ENCODE measurements around the gene PDE8B.

The PDE8B gene

DNA sequence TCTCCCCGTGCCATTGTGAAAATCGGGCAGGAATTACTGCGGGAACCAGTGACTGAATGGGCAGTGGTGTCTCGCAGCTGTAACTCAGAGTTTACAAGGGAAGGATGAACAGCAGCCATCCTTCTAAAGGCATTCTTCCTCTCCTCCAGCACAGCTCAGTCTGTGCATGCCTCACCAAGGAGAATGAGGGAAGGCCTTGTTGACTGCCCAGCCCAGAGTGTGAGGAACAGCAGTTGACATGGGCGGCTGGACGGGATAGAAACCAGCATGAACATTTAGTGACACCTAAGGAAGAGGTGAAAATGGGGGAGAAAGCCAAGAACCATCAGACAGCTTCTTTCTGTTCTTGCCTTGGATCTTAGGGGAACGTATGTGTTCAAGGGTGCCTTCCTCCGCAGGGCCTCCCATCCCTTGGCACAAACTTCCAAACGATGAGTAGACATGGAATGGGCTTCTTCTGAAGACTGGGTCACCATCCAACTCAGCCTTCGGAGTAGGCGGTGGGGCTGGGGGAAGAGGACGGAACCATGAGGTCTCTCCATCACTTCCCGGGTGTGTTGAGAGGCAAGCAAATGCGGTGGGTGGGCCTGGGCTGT, 887 bp upstream of the PDE8B start:
- H3K9ac ChIP-seq (ENCODE audit: low read depth in 1 of 2, low read length in 2 of 2) = no peak overlapping the region
- no peak overlapping the region for H3K27ac ChIP-seq (ENCODE audit: low read depth in 2 of 2, low read length in 2 of 2)
- peaks cover 0 to 6% of the 10 kb centered on the region in 2 donors for H3K4me1 ChIP-seq (ENCODE audit: control insufficient read depth in 2 of 2, insufficient read depth in 2 of 2, low read length in 2 of 2)
- peak overlapping the region in 1 of 2 donors; percentile 20 for H3K4me3 ChIP-seq (ENCODE audit: low read length in 2 of 2)
- H3K27me3 ChIP-seq (ENCODE audit: control insufficient read depth in 2 of 2, insufficient read depth in 2 of 2, low read length in 2 of 2) = peaks cover 34 to 44% of the 10 kb centered on the region in 2 donors
- H3K36me3 ChIP-seq (ENCODE audit: control insufficient read depth in 2 of 2, insufficient read depth in 2 of 2, low read length in 2 of 2) = no peaks in the 10 kb centered on the region
- no peaks in the 10 kb centered on the region for H3K9me3 ChIP-seq (ENCODE audit: control insufficient read depth in 2 of 2, low read length in 2 of 2)

DNA sequence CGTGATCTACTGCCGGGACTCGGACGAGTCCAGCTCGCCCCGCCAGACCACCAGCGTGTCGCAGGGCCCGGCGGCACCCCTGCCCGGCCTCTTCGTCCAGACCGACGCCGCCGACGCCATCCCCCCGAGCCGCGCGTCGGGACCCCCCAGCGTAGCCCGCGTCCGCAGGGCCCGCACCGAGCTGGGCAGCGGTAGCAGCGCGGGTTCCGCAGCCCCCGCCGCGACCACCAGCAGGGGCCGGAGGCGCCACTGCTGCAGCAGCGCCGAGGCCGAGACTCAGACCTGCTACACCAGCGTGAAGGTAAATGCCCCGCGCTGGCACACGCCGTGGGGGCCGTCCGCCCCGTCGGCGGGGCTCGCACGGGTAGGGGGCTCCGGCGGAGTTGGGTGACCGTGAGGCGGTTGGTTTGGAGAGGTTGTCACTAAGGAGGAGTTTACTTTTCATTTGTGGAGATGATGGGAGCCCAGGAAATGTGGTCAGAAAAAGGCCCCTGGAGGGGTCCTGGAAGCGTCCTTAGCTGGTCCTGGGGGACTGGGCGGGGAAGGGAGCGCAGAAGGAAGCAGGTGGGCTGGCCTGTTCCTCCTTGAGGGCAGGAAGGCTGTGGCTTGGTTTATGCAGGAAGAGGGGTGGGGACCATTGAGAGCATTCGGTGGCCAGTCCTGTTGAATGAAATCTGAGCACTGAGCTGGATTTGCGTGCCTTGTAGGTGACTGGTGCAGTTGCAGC, 647 bp downstream of the PDE8B start:
- Histone ChIP-seq H3K4me3 (ENCODE audit: low read length in 2 of 2) (peak overlapping the region; percentile 48 to 53), H3K9me3 (ENCODE audit: control insufficient read depth in 2 of 2, low read length in 2 of 2) (no peaks in the 10 kb centered on the region), H3K9ac (ENCODE audit: low read depth in 1 of 2, low read length in 2 of 2) (peak overlapping the region in 1 of 2 donors; percentile 26), H3K27ac (ENCODE audit: low read depth in 2 of 2, low read length in 2 of 2) (no peak overlapping the region), H3K27me3 (ENCODE audit: control insufficient read depth in 2 of 2, insufficient read depth in 2 of 2, low read length in 2 of 2) (peaks cover 34 to 44% of the 10 kb centered on the region in 2 donors), H3K4me1 (ENCODE audit: control insufficient read depth in 2 of 2, insufficient read depth in 2 of 2, low read length in 2 of 2) (peaks cover 0 to 6% of the 10 kb centered on the region in 2 donors), H3K36me3 (ENCODE audit: control insufficient read depth in 2 of 2, insufficient read depth in 2 of 2, low read length in 2 of 2) (no peaks in the 10 kb centered on the region)

DNA sequence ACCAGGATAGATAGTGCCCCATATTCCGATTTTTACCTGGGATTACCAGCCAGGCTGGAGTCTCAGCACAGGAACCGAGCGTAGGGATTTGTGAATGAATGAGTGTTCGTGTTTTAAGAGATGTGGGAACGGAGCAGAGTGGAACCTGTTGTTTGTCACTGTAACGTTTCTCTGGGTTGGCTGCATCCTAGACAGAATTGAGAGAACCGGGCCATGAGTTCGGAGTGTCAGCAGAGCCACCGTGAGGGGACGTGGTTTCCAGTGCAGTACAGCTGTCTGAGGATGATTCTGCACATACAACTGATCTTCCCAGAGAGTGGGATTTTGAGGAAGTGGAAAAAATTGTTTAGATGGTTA, 1.2 kb downstream of the PDE8B start:
- H3K27me3 ChIP-seq (ENCODE audit: control insufficient read depth in 2 of 2, insufficient read depth in 2 of 2, low read length in 2 of 2) = peaks cover 34 to 44% of the 10 kb centered on the region in 2 donors
- no peak overlapping the region for H3K27ac ChIP-seq (ENCODE audit: low read depth in 2 of 2, low read length in 2 of 2)
- no peaks in the 10 kb centered on the region for H3K9me3 ChIP-seq (ENCODE audit: control insufficient read depth in 2 of 2, low read length in 2 of 2)
- peak overlapping the region; percentile 48 to 53 for H3K4me3 ChIP-seq (ENCODE audit: low read length in 2 of 2)
- H3K36me3 ChIP-seq (ENCODE audit: control insufficient read depth in 2 of 2, insufficient read depth in 2 of 2, low read length in 2 of 2) = no peaks in the 10 kb centered on the region
- no peak overlapping the region for H3K9ac ChIP-seq (ENCODE audit: low read depth in 1 of 2, low read length in 2 of 2)
- peaks cover 0 to 6% of the 10 kb centered on the region in 2 donors for H3K4me1 ChIP-seq (ENCODE audit: control insufficient read depth in 2 of 2, insufficient read depth in 2 of 2, low read length in 2 of 2)

DNA sequence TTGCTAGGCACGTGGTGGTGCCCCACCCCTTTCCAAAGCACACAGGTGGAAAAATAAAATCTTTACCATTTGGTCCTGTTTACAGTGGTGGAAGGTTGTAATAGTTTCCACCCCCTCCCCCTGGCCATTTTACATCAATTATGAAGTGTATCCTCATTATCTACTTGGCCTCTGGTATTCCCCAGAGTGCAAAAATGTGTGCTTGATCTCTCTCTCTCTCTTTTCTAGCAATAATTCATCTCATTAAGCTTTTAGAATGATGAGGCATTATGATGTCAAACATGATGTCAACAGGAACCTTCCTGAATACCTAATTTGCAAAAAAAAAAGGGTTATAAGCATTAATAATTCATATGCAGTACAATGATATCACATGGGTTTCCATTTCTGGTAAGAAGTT, 3.1 kb downstream of the PDE8B start:
- Histone ChIP-seq H3K9me3 (ENCODE audit: control insufficient read depth in 2 of 2, low read length in 2 of 2) (no peaks in the 10 kb centered on the region), H3K4me3 (ENCODE audit: low read length in 2 of 2) (no peak overlapping the region), H3K4me1 (ENCODE audit: control insufficient read depth in 2 of 2, insufficient read depth in 2 of 2, low read length in 2 of 2) (peaks cover 0 to 6% of the 10 kb centered on the region in 2 donors), H3K9ac (ENCODE audit: low read depth in 1 of 2, low read length in 2 of 2) (no peak overlapping the region), H3K27me3 (ENCODE audit: control insufficient read depth in 2 of 2, insufficient read depth in 2 of 2, low read length in 2 of 2) (peaks cover 27 to 42% of the 10 kb centered on the region in 2 donors), H3K27ac (ENCODE audit: low read depth in 2 of 2, low read length in 2 of 2) (no peak overlapping the region), H3K36me3 (ENCODE audit: control insufficient read depth in 2 of 2, insufficient read depth in 2 of 2, low read length in 2 of 2) (no peaks in the 10 kb centered on the region)

DNA sequence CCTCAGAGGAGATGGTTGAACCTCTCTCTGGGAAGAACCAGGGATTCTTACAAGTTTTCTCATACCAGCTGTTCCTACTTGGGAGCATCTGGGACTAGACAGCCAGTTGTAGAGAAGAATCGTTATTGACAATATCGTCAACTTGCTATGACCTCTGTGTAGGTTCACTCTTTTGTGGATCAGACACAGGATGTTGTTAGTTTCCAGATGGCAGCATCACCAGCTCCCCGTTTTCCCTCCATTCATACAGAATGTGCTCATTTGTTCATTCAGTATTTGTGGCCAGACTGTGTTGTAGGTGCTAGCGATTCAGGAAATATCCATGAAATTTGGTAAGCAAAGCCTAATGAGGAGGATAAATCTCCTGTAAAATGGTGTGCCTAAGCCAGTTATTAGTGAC, 3.7 kb downstream of the PDE8B start:
- Histone ChIP-seq H3K27me3 (ENCODE audit: control insufficient read depth in 2 of 2, insufficient read depth in 2 of 2, low read length in 2 of 2) (peaks cover 23 to 39% of the 10 kb centered on the region in 2 donors), H3K27ac (ENCODE audit: low read depth in 2 of 2, low read length in 2 of 2) (no peak overlapping the region), H3K4me1 (ENCODE audit: control insufficient read depth in 2 of 2, insufficient read depth in 2 of 2, low read length in 2 of 2) (peaks cover 0 to 6% of the 10 kb centered on the region in 2 donors), H3K9ac (ENCODE audit: low read depth in 1 of 2, low read length in 2 of 2) (no peak overlapping the region), H3K4me3 (ENCODE audit: low read length in 2 of 2) (no peak overlapping the region), H3K9me3 (ENCODE audit: control insufficient read depth in 2 of 2, low read length in 2 of 2) (no peaks in the 10 kb centered on the region), H3K36me3 (ENCODE audit: control insufficient read depth in 2 of 2, insufficient read depth in 2 of 2, low read length in 2 of 2) (no peaks in the 10 kb centered on the region)

DNA sequence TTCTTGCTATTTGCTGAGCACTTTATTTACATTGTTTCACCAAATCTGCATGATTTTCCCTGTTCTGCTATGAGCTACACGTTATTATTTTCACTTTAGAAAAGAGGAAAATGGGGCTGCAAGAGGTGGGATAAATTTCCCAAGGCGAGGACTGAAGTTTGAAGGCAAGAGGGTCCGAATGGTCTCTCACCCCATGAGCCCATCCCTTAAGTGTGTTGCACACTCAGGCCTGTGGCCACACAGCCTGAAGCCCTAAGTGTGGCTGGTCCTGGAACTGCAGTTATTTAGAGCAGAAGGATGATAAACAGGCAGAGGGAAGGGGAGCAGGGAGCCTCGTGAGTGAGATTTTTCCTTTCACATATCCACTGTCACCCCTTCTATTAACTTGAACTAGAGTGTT, 7.8 kb downstream of the PDE8B start:
- Histone ChIP-seq H3K4me1 (ENCODE audit: control insufficient read depth in 2 of 2, insufficient read depth in 2 of 2, low read length in 2 of 2) (no peaks in the 10 kb centered on the region), H3K4me3 (ENCODE audit: low read length in 2 of 2) (no peak overlapping the region)

DNA sequence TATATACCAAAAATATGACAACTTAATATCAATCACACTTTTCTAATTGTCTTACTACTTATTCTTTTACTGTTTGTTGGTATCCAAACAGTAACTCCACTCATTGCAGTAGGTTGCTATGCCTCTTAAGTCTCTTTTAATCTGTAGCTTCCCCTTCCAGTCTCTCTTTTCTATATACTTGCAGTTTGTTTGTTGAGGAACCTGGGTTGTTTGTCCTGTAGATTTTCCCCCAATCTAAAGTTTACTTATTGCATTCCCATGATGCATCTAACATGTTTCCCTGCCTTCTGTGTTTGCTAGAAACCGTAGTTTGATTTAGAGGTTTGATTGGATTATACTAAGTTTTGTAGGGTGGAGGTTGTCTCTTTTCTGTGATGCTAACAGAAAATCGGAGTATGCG, 10.6 kb downstream of the PDE8B start:
- Histone ChIP-seq H3K4me1 (ENCODE audit: control insufficient read depth in 2 of 2, insufficient read depth in 2 of 2, low read length in 2 of 2) (no peaks in the 10 kb centered on the region), H3K27ac (ENCODE audit: low read depth in 2 of 2, low read length in 2 of 2) (no peak overlapping the region), H3K27me3 (ENCODE audit: control insufficient read depth in 2 of 2, insufficient read depth in 2 of 2, low read length in 2 of 2) (no peaks in the 10 kb centered on the region), H3K36me3 (ENCODE audit: control insufficient read depth in 2 of 2, insufficient read depth in 2 of 2, low read length in 2 of 2) (no peaks in the 10 kb centered on the region), H3K9me3 (ENCODE audit: control insufficient read depth in 2 of 2, low read length in 2 of 2) (no peaks in the 10 kb centered on the region), H3K9ac (ENCODE audit: low read depth in 1 of 2, low read length in 2 of 2) (no peak overlapping the region), H3K4me3 (ENCODE audit: low read length in 2 of 2) (no peak overlapping the region)

More for the DNA sequence above, 7.8 kb downstream of the PDE8B start:
- Histone ChIP-seq H3K27me3 (ENCODE audit: control insufficient read depth in 2 of 2, insufficient read depth in 2 of 2, low read length in 2 of 2) (peaks cover 0 to 7% of the 10 kb centered on the region in 2 donors), H3K27ac (ENCODE audit: low read depth in 2 of 2, low read length in 2 of 2) (no peak overlapping the region), H3K36me3 (ENCODE audit: control insufficient read depth in 2 of 2, insufficient read depth in 2 of 2, low read length in 2 of 2) (no peaks in the 10 kb centered on the region), H3K9me3 (ENCODE audit: control insufficient read depth in 2 of 2, low read length in 2 of 2) (no peaks in the 10 kb centered on the region), H3K9ac (ENCODE audit: low read depth in 1 of 2, low read length in 2 of 2) (no peak overlapping the region)

DNA sequence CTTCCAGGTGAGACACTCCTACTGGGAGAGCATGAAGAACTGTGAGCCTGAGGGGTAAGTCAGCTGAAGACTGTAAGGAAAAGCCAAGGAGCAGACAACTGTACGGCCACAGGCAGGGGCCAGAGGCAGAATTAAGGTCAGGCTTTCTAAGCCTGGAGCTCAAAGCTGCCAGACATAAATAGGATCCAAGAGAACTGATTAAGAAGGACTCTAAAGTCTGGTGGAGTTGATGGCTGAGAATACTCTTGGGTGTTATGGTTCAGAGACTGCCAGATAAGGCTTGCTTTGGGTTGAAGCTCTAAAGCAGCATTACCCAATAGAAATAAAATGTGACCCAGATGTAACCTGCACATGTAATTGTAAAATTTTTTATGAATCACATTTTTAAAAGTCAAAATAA, 12.2 kb downstream of the PDE8B start:
- Histone ChIP-seq H3K27ac (ENCODE audit: low read depth in 2 of 2, low read length in 2 of 2) (no peak overlapping the region), H3K4me3 (ENCODE audit: low read length in 2 of 2) (no peak overlapping the region)

DNA sequence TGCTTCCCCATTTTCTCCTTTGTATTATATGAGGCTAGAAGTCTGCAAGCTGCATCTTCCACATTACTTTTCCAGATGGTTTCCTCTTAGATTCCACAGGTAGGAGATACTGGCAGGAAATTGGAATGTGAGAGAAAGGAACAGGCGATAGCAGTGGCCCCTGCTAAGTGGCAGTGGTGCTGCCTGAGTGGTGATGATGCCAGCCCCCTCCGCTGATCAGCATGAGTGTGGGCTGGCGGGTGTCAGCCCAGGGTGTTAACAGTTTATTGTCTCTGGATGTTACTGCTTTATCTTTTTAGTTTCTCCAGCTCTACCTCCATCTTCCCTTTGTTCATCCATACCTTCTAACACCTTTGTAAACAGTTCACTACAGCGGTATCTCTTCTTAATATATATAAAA, 13.2 kb downstream of the PDE8B start:
- no peak overlapping the region for H3K27ac ChIP-seq (ENCODE audit: low read depth in 2 of 2, low read length in 2 of 2)
- H3K9ac ChIP-seq (ENCODE audit: low read depth in 1 of 2, low read length in 2 of 2) = no peak overlapping the region
- no peaks in the 10 kb centered on the region for H3K4me1 ChIP-seq (ENCODE audit: control insufficient read depth in 2 of 2, insufficient read depth in 2 of 2, low read length in 2 of 2)
- H3K9me3 ChIP-seq (ENCODE audit: control insufficient read depth in 2 of 2, low read length in 2 of 2) = no peaks in the 10 kb centered on the region
- H3K27me3 ChIP-seq (ENCODE audit: control insufficient read depth in 2 of 2, insufficient read depth in 2 of 2, low read length in 2 of 2) = peaks cover 0 to 2% of the 10 kb centered on the region in 2 donors
- no peaks in the 10 kb centered on the region for H3K36me3 ChIP-seq (ENCODE audit: control insufficient read depth in 2 of 2, insufficient read depth in 2 of 2, low read length in 2 of 2)
- H3K4me3 ChIP-seq (ENCODE audit: low read length in 2 of 2) = no peak overlapping the region

More for the DNA sequence above, 12.2 kb downstream of the PDE8B start:
- Histone ChIP-seq H3K9ac (ENCODE audit: low read depth in 1 of 2, low read length in 2 of 2) (no peak overlapping the region), H3K9me3 (ENCODE audit: control insufficient read depth in 2 of 2, low read length in 2 of 2) (no peaks in the 10 kb centered on the region), H3K27me3 (ENCODE audit: control insufficient read depth in 2 of 2, insufficient read depth in 2 of 2, low read length in 2 of 2) (no peaks in the 10 kb centered on the region), H3K36me3 (ENCODE audit: control insufficient read depth in 2 of 2, insufficient read depth in 2 of 2, low read length in 2 of 2) (no peaks in the 10 kb centered on the region), H3K4me1 (ENCODE audit: control insufficient read depth in 2 of 2, insufficient read depth in 2 of 2, low read length in 2 of 2) (no peaks in the 10 kb centered on the region)

DNA sequence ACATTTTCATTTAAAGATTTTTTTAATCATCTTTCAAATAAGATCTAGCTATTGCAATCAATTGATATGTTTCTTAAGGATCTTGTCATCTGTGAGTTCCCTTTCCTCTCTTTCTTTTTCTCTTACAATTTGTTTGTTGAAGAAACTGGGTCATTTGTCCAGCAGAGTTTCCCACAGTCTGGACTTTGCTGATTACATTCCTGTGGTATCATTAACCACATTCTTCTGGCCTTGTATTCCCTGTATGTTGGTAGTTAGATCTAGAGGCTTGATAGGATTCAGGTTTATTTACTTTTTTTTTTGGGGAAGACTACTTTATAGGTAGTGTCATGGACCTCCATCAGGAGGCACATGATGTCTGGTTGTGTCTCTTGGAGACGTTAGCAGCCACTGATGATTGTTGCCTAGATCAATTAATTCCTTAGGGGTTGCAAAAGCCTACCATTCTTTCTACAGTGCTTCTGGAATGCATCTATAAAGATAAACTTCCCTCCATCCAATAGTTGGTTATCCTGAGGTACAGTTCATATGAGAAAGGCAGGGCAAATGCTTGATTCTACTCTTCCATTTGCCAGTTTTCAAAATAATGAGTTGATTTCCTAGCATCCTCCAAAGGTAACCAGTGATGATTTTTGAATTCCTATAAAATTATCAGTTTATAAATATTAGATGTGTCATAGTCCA, 14.3 kb downstream of the PDE8B start:
- H3K27me3 ChIP-seq (ENCODE audit: control insufficient read depth in 2 of 2, insufficient read depth in 2 of 2, low read length in 2 of 2) = peaks cover 0 to 2% of the 10 kb centered on the region in 2 donors
- no peaks in the 10 kb centered on the region for H3K9me3 ChIP-seq (ENCODE audit: control insufficient read depth in 2 of 2, low read length in 2 of 2)
- no peak overlapping the region for H3K9ac ChIP-seq (ENCODE audit: low read depth in 1 of 2, low read length in 2 of 2)
- H3K4me3 ChIP-seq (ENCODE audit: low read length in 2 of 2) = no peak overlapping the region
- no peaks in the 10 kb centered on the region for H3K4me1 ChIP-seq (ENCODE audit: control insufficient read depth in 2 of 2, insufficient read depth in 2 of 2, low read length in 2 of 2)
- H3K27ac ChIP-seq (ENCODE audit: low read depth in 2 of 2, low read length in 2 of 2) = no peak overlapping the region
- no peaks in the 10 kb centered on the region for H3K36me3 ChIP-seq (ENCODE audit: control insufficient read depth in 2 of 2, insufficient read depth in 2 of 2, low read length in 2 of 2)

Measured in mucosa of rectum (tissue), 2 donors.